Muscle of back (tissue), 11 donors: ENCODE results near the gene XIAP. TPM values are rescaled to one million over a fixed set of nuclear protein-coding genes. Genes with fewer than 3 reads are reported as not detected.
"Not testable (repeated sequence)": the region's sequence is repeated elsewhere in the genome, so short reads cannot be mapped to it uniquely, and the experiment has no call there.

Experiments
- DNase-seq, 3 donors: peaks; one replicate each; pipeline versions ENCODE4 v3.0.0 to v3.0.0-alpha.2; 2013
- polyA plus RNA-seq, 10 donors: library from polyadenylated mRNA; unstranded; fragments of 120-200 nt; gene quantifications; one replicate each; pipeline ENCODE4 v1.2.1, GENCODE V29; 2013; ENCODE audit not compliant: insufficient read length in 10 of 10

Gene XIAP
- polyA plus RNA-seq, 10 donors, result 28.5 to 37.4 (median 32.3) TPM

DNA sequence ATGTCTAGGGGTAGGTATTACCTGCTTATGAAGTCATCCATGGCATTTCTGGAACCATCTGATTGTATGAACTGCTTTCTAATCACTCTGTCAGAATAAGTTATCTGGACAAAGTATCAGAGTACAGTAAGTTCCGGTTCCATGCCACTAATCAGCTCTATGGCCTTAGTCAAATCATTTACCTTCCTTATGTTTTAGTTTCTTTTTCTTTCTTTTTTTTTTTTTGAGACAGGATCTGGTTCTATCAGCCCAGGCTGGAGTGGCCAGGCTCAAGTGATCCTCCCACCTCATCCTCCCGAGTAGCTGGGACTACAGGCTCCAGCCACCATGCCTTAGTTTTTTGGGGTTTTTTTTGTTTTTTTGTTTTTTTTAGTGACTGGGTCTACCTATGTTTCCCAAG, 11.5 kb downstream of the XIAP start:
- no peak for DNase-seq

DNA sequence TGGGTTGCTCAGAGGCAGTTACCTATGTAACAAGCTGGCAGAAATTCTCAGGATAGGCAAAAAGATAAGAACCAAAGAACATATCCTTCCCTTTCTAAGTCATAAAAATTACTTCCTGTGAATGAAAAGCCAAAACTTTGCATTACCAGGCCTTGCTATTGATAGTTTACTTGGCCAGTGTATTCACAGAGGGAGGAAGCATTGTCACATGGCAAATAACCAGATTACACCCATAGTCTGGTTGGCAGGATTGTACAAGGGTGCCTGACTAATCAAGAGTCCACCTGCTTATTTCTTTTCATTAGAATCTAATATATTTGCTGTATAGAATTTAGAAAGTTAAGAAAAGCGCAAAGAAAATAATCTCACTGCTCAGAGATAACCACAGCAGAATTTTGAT, 14.1 kb downstream of the XIAP start:
- DNase-seq, result no peak

DNA sequence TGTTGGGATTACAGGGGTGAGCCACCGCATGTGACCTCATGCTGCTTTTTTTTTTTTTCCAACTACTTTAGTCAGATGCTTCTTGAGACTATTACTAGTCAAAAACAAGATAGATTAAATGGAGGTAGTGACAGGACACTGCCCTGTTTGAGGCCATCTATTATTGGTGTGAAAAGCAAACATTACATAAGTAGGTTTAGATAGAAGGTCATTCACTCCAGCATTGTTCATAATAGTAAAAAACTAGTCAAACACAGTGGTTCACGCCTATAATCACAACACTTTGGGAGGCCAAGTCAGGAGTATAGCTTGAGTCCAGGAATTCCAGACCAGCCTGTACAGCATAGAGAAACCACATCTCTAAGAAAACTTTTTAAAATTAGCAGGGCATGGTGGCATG, 16.3 kb downstream of the XIAP start:
- DNase-seq, result no peak

DNA sequence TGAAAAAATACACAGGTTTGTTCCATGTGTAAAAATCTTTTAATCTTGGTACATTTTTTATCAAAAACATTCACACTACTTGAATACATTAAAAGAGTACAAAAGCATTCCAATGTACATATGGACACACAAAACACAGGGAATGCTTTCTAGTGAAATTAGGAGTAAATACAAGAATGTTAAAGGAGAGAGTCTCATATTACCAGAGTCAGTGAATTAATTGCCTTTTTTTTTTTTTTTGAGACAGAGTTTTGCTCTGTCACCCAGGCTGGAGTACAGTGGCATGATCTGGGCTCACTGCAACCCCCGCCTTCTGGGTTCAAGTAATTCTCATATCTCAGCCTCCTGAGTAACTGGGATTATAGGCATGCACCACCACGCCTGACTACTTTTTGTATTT, 17.0 kb downstream of the XIAP start:
- no peak for DNase-seq

DNA sequence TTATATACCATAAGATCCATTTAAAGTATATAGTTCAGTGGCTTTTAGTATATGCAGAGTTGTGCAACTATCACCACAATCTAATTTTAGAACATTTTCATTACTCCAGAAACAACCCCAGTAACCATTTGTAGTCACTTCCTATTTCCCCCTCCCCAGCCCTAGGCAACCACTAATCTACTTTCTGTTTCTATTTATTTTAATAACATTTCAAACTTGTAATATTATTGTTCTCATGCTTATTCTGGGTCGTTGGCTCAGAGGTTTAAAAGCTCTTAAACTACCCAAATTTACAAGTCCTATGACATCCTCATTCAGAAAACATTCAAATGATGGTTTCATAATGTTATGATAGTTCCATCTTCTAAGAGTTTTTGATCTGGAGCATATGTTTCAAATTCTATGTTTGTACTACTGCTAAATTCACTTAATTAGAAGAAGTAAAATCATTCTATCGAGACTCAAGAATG, 18.4 kb downstream of the XIAP start:
- DNase-seq, result peak in 1 of 3 donors; percentile 10

DNA sequence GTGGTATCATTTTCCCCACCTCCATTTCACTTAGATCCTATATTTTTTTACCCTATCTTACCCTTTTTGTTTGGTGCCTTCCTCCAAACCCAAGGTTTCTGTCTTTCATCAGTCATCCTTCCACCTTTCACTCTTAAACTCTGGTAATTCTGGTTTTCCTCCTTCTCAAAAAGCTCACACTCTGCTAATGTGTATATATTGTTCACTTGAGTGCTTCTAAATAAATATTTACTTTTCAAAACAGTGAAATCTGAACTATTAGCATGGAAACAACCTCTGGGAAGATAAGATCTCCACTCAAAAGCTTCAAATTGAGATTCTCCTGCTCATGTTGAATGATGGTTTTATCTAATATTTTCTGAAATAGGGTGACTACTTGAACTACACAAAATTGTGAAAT, 21.5 kb downstream of the XIAP start:
- no peak for DNase-seq

DNA sequence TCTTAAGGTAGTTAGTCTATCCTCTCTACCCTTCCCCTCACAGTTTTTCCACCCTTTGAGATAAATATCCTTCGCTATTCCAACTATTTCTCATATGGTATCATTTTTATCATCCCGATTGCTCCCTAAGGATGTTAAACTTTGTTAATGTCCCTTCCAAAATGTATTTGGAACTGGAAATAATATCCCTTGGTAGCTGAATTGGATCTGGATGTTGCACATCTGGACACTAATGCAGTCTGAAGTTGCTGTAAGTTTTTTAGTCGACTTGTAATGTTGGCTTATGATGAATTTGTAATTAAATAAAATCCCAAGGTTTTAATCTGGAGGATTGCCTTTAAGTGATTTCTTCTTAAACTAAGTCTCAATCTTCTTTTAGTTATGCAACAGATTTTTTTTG, 22.5 kb downstream of the XIAP start:
- peak in 2 of 3 donors; percentile 29 to 71 for DNase-seq

DNA sequence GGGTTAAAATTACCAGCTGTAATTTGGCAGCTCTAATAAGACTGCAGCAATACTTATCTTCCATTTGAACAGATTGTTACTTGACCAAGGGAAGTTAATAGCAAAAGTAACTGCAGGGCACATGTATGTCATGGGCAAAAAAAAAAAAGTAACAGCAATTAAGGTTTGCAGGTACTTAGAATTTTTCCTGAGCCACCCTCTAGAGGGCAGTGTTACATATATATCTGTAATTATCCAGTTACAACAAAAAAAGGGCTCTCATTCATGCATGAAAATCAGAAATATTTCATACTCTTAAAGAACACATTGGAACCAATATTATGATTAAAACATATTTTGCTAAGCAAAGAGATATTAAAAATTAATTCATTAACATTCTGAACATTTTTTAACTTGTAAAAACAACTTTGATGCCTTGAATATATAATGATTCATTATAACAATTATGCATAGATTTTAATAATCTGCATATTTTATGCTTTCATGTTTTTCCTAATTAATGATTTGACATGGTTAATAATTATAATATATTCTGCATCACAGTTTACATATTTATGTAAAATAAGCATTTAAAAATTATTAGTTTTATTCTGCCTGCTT, 25.1 kb downstream of the XIAP start:
- peak in 2 of 3 donors; percentile 21 to 40 for DNase-seq

DNA sequence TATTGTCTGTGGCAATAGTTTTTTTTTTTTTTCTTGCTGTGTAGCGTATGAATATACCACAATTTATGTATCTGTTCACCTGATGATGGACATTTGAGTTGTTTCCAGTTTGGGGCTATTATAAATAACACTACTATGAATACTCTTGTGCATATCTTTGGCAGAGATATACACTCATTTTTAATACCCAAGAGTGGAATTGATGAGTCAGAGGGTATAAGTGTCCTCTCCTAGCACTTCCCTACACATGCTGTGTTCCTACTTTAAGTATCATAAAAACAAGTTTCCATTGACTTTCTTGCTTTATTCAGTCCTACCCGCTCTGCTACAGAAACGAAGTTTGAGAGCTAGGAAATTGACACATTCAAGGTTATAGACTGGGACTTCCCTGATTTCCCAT, 39.8 kb downstream of the XIAP start:
- DNase-seq, result no peak

DNA sequence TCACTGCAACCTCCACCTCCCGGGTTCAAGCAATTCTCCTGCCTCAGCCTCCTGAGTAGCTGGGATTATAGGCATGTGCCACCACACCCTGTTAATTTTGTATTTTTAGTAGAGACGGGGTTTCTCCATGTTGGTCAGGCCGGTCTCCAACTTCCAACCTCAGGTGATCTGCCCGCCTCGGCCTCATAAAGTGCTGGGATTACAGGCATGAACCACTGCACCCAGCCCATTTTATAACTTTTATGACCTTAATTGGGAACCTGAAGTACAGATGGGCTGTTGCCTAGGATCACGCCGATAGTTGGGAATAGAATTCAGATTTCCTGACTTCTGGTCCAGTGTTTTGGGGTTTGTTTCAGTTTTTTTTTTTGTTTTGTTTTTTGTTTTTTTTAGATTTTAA, 43.4 kb downstream of the XIAP start:
- DNase-seq, result not testable (repeated sequence)

DNA sequence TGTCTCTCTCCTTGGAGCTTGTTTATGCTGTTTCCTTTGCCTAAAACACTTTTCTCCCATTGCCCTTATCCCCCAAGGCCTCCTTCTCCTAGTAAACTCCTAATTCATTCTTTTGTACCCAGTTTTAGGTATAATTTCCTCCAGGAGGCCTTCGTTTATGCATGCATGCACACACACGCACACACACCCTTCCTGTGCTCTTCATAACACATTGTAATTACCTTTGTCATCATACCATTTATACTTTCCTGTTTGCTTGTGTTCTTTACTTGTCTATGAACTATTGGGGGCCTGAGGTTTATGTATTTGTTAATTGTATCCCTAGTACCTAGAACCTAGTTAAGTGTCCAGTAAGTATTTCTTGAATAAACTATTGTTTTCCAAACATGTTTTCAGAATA, 45.5 kb downstream of the XIAP start:
- DNase-seq, result no peak

DNA sequence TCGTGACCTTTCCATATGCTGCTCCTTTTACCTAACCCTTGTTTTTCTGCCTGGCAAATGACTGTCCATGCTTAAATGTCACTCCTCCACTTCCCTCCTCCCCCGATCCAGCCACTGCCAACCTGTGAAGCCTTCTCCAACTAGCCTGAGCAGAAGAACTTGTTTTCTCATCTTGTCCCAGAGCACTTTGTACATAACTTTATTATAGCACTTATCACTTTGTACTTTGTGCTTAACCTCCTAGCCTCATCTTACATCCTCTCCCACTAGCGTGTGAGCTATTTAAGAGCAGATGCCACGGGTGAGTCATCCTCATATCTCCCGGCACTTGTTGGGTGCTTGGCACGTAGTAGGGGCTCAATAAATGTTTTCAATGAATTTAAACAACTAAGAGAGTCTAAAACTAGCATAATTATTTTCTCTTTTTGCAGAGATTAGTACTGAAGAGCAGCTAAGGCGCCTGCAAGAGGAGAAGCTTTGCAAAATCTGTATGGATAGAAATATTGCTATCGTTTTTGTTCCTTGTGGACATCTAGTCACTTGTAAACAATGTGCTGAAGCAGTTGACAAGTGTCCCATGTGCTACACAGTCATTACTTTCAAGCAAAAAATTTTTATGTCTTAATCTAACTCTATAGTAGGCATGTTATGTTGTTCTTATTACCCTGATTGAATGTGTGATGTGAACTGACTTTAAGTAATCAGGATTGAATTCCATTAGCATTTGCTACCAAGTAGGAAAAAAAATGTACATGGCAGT, 46.9 kb downstream of the XIAP start:
- no peak for DNase-seq

DNA sequence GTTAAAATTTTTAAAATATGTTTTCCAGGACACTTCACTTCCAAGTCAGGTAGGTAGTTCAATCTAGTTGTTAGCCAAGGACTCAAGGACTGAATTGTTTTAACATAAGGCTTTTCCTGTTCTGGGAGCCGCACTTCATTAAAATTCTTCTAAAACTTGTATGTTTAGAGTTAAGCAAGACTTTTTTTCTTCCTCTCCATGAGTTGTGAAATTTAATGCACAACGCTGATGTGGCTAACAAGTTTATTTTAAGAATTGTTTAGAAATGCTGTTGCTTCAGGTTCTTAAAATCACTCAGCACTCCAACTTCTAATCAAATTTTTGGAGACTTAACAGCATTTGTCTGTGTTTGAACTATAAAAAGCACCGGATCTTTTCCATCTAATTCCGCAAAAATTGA, 49.7 kb downstream of the XIAP start:
- DNase-seq, result no peak

DNA sequence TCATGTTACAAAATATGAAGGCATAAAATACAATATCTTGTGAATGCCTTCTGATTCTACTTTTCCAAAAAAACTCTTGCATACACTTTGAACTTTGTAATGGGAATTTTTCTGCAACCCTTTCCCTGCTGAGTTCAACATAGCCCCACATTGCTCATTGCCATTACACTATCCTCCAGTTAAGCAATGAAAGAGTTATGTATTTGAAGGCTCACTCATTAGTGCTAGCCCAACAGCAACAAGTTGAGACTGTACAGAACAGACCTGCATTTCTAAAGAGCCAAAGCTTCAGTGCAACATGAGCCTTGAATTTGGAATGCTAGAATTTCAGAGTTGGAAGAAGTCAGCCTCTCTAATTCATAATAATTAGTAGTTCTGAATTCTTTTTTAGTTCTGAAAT, 57.2 kb downstream of the XIAP start:
- no peak for DNase-seq

DNA sequence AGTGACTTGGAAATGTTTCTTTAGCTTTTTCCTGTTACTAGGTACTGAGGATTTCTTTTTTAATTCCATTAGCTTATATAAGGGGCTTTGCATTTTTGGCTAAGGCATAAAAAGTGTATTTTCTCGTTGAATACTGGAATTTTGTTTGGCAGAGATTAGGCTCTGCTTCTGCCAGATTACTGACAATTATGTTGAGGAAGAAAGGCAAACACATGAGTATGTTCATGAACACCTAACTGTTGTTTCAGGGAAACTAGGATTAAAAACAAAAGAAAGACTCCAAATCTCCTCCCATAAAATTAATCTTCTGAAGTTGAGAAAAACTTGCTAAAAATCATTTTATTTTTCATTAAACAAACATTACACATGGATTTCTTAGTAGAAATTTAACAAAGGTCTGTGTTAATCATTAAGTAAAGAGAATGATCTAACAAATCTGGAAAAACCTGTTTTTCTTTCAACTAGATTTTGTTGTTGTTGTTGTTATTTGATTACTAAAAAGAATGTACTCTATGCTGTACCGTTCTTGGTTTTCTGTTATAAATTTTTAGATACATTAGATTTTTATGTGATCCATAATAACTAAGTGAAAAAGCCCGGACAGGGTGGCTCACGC, 58.4 kb downstream of the XIAP start:
- no peak for DNase-seq

DNA sequence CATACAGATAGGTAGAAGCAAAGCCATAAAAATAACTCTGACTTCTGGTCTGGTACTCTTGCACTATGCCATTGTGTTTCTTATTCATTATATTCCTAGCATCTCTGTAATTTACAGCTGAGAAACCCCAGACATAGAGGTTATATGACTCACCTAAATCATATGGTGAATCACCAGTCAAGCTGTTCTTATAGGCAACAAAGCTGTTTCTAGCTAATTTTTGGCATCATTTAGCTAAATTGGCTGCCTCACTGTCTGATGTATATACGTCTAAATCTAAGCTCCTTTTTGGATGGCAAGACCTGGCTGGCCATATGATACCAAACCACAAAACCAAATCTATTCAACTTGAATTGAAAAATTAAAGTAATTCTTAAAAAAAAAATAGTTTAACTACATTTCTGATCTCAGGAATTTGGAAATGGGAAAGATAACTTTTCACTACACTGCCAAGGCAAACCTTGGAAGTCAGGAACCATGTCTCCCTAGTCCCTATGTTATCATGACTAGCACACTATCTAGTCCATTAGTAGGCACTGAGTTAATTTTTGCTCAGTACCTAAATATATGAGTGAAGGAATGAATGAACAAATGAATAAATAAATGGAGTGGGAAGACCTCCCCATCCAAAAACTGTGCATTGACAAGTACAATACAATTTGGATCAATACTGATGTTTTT, 60.4 kb downstream of the XIAP start:
- peak in 1 of 3 donors; percentile 67 for DNase-seq

DNA sequence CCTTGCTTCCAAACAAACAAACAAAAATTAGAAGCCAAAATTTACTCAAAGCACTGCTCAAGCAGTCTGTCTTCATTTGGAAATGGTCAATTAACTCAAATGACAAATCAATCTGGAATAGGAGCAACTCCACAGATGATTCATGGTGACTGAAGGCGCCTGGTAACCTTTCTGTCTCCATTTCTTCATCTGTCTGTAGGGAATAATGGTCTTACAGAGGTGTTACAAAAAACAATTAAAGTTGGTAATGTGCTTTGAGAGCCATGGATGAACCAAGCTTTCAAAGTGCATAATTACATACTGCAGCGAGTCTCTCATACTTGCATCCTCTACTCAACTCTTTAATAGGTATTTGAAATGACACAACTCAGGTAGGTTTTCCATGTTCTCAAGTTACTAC, 63.4 kb downstream of the XIAP start:
- no peak for DNase-seq

DNA sequence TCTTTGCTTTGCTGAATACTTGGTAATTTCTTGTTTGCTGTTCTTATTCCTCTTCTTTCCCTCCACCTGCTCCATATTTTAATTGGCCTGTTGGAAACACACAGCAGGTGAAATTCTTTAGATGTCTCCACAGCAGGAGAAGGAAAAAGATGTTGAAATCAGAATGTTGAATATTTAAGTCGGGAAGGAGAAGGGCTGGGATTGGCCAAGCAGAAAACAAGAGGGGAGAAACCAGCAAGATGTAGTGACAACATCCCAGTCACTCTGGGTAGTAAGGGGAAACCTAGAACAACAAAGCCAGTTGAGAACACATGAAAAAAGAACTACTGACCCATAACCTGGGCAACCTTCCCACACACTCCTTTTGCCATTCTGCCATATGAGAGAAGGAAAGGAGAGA, 64.3 kb downstream of the XIAP start:
- DNase-seq, result no peak

DNA sequence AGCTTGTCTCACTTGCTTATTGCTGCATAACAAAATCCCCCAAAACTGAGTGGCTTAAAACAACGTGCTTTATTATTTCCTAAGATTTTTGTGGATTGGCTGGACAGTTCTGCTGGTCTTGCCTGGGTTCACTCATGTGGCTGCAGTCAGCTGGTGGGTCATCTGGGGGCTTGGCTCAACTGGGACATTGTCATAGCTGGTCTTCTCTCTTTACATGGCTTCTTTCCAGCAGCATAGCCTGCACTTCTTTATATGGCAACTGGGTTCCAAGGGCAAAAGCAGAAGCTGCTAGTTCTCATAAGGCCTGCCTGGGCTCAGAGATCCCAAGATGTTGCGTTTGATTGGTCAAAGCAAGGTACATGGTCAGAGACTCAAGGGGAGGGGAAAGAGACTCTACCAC, 68.0 kb downstream of the XIAP start:
- no peak for DNase-seq

DNA sequence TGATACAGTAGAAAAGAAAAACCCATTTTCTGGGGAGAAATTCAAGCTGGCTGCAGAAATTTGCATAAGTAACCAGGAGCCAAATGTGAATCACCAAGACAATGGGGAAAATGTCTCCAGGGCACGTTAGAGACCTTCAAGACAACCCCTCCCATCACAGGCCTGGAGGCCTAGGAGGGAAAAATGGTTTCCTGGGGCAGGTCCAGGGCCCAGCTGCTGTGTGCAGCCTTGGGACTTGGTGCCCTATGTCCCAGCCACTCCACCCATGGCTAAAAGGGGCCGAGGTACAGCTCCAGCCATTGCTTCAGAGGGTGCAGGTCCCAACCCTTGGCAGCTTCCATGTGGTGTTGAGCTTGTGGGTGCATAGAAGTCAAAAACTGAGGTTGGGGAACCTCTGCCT, 72.2 kb downstream of the XIAP start:
- DNase-seq, result not testable (repeated sequence)

DNA sequence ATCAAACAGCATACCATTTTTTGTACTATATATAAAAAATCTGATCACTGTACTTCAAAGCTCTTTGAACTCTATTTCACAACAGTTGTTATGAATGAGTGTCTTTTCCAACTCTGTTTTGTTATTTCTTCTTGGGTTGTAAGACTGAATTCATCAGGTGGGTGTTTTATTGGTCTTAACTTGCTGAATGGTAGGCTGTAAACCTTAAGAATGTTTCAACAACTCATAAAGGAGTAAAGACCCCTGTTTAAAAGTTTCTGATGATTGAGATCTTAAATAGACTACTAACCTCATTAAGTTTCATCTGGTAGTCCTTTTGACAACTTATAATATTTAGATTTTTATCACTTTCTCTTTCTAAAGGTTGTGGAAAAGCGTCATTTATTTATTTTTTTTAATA, 83.2 kb downstream of the XIAP start:
- DNase-seq, result no peak

DNA sequence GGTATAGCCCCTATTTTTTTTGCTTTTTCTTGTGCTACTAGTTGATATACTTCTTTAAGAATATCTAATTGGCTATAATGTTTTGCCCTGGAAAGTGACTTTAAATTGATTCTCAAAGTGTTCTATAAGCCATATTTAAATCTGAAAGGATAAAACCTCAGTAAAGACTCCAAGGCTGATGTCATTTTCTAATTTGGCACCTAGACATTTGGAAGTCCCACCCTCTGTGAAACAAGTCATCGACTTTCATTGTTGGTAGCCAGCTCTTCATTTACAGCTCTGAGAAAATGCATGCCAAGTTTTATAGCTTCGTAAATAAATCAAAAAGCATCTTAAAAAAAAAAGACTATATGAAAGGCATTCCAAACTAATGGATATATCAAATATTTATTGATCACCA, 83.6 kb downstream of the XIAP start:
- DNase-seq, result no peak

DNA sequence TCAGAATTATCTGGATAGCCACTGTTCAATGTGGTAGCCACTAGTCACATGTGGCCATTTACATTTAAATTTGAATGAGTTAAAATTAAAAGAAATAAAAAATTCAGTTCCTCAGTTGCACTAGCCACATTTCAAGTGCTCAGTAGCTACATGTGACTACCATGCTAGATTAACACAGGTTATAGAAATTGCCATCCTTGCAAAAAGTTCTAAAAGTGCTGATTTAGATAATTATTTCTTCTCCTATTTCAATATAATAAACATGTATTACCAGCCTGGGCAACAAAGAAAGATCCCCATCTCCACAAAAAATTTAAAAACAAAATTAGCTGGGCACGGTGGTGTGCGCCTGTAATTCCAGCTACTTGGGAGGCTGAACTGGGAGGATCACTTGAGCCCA, 90.0 kb downstream of the XIAP start:
- DNase-seq, result no peak
